GM21367 (cell line): ENCODE data around the gene KDM7A.
A peak's percentile ranks its signal among the peaks of the same experiment; 100 is the strongest.

ENCODE experiments used
- ATAC-seq: cut with Tn5 transposase; IDR thresholded peaks from one replicate; pipeline ENCODE4 v1.9.1; 2021; ENCODE audit not compliant: unreplicated experiment

Gene KDM7A, protein sequence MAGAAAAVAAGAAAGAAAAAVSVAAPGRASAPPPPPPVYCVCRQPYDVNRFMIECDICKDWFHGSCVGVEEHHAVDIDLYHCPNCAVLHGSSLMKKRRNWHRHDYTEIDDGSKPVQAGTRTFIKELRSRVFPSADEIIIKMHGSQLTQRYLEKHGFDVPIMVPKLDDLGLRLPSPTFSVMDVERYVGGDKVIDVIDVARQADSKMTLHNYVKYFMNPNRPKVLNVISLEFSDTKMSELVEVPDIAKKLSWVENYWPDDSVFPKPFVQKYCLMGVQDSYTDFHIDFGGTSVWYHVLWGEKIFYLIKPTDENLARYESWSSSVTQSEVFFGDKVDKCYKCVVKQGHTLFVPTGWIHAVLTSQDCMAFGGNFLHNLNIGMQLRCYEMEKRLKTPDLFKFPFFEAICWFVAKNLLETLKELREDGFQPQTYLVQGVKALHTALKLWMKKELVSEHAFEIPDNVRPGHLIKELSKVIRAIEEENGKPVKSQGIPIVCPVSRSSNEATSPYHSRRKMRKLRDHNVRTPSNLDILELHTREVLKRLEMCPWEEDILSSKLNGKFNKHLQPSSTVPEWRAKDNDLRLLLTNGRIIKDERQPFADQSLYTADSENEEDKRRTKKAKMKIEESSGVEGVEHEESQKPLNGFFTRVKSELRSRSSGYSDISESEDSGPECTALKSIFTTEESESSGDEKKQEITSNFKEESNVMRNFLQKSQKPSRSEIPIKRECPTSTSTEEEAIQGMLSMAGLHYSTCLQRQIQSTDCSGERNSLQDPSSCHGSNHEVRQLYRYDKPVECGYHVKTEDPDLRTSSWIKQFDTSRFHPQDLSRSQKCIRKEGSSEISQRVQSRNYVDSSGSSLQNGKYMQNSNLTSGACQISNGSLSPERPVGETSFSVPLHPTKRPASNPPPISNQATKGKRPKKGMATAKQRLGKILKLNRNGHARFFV

DNA sequence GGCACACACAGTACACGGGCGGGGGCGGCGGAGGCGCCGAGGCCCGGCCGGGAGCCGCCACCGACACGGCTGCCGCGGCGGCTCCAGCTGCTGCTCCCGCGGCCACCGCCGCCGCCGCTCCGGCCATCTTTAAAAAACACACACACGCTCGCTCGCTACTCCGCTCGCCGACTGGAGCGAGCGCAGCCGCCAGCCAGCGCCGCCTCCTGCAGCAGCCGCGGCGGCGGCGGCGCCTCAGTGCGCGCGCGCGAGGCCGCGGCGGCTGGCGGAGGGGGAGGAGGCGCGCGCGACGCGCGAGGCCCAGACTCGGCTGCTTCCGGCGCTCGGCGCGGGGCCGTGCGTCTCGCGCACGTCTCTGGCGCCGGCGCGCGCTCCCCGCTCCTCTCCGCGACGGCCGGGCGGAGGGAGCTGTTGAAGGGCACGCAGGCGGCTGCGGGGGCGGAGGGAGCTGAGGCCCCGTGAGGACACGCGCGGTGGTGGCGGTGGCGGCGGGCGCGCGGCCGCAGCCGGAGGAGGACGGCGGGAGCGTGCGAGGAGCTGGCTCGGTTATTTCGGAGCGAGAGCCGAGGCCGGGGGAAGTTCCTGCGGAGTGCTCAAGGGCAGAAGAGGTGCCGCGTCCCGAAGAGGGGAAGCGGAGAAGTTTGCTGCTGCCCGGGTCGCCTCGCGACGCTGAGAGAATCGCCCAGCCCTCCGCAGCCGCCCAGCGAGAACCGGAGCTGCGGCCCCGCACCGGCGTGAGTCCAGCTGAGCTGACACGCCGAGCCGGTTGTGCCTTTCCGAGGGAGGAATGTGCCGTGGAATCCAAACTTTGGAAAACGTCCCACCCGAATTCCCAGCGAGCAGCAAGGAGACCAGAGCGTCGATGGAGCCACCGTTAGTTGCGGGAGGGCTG is at the start of gene KDM7A:
Gene KDM7A (minus strand): TSS at position 173 of the 892 bp plus-strand sequence. CDS start 46 bp downstream, at position 127.
- ATAC-seq, result peak; percentile 66

DNA sequence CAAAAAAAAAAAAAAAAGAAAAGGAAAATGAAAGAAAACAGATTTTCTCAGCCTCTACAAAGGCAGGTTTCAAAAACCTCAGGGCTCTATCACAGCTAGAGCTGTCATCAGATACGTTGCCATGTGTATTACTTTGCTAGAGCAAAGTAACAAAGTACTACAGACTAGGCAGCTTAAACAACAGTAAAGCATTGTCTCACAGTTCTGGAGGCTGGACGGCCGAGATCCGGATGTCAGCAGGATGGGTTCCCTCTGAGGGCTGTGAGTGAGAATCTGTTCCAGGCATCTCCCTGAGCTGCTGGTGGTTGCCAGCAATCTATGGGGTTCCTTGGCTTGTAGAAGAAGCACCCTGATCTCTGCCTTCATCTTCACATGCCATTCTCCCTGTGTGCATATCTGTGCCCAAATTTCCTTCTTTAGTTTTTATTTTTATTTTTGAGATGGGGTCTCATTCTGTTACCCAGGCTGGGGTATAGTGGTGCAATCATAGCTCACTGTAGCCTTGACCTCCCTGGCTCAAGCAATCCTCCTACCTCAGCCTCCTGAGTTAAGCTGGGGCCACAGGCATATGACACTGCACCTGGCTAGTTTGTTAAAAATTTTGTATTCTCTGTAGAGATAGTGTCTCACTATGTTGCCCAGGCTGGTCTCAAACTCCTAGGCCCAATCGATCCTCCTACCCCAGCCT is 48.9 kb upstream of the KDM7A start:
- ATAC-seq, result no peak

- no peak for ATAC-seq
Measured at GRCh38 chr7:140223515-140224221, 46.9 kb upstream of the KDM7A start.

DNA sequence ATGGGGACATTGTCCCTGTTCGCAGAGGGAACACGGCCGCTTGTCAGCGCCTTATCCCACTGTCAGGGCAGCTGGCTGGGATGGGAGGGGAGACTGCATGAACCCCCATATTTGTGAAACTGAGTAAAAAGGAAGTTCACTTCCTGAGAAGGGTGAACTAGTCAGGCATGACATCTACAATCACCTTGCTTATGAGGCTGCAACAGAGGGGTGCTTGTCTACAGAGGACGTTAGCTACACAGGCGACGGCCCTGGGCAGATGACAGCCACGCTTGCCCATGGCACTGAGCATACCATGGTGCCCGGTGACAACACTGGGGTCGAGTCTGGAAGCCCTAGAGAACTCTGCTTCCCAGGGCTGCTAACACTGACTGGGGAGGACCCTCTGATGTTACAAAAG is 46.0 kb upstream of the KDM7A start:
- ATAC-seq, result no peak

DNA sequence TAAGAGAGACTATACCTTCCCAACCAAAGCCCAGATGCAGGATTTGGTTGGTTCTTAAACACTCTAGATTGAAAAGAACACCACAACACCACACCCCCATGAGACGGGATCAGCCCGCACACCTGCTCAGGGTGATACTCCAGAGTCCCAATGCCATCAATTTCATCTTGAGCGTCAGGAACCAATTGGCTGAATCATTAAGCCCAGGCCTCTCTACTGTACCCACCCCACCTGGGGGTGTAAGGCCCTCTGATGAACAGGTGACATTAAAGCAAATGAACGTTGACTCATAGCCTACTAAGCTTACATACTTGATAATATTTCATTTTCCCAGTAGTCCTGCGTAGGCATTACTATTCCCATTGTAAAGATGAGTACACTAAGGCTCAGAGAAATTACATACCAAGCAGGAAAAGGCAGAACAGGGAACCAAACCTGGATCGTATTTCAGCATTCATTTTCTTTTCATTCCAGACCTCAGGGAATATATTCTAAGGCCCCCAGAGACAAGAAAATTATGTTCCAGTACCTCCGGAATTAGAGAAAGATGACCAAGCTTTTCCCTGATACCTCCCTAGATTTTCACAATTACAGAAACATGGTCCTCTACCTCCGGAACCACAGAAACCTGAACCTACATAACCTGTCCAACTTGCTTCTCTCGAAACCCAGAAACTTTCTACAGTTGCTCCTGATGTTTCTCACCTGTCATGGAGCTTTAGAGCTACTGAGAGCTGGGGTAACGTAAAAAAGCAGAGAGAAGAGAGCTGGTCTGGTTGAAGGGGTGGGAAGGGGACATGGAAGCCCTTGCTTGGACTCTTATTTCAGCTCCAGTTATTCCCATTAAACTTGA is 43.1 kb upstream of the KDM7A start:
- ATAC-seq, result no peak

DNA sequence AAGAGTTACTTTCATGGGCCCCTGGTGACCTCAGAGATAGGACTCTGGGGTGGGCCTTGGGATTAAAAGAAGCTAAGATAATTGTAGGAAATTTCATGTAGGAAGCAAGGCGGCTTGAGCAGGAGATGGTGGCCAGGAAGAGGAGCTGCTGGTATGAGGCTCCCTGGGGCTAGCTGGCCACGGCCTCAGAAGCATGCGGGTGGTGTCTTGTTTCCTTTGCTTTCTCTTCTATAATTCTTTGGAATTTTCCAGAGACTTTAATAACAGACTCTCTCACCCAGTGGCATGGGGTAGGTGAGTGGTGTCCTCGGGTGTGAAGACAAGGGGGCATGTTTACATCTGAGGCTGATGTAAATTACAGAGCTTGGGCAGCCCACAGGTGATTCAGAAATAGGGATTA is 41.9 kb upstream of the KDM7A start:
- ATAC-seq, result no peak

GRCh38 chr7:140217750-140218501 is 41.1 kb upstream of the KDM7A start:
- ATAC-seq, result no peak

DNA sequence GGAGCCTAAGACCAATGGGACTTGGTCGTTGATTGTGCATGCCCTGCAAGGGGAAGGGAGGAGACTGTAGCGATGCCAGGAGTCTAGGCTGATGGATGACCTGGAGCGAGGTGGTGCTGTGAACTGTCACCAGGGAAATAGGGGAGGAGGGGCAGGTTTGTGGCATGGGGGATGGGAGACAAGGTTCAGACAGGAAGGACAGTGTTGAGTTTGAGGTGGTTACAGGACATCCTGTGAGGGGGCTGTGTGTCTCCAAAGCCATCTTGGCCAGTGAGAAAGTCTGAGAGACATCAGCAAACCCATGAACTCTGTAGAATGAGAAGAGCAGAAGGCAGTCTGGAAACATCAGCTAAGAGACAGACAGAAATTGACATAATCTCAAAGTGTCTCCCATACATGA is 38.5 kb upstream of the KDM7A start:
- no peak for ATAC-seq

- ATAC-seq, result no peak
Measured at GRCh38 chr7:140214075-140214684, 37.4 kb upstream of the KDM7A start.

- ATAC-seq, result no peak
Measured at GRCh38 chr7:140213684-140214074, 36.9 kb upstream of the KDM7A start.

GRCh38 chr7:140212100-140212881 is 35.5 kb upstream of the KDM7A start:
- ATAC-seq, result peak; percentile 50

GRCh38 chr7:140211698-140212097 is 34.9 kb upstream of the KDM7A start:
- no peak for ATAC-seq

- peak; percentile 86 for ATAC-seq
Measured at GRCh38 chr7:140209866-140210609, 33.3 kb upstream of the KDM7A start.

- no peak for ATAC-seq
Measured at GRCh38 chr7:140206616-140207389, 30.0 kb upstream of the KDM7A start.

- no peak for ATAC-seq
Measured at GRCh38 chr7:140205600-140205999, 28.8 kb upstream of the KDM7A start.
